ENCODE results near the gene TOP2A. TPM values are rescaled to one million over a fixed set of nuclear protein-coding genes. Genes with fewer than 3 reads are reported as not detected.

The TOP2A gene
- polyA plus RNA-seq, 1 of the 3 experiments (the other 2 are of a cell fraction) = 20.6 TPM

DNA sequence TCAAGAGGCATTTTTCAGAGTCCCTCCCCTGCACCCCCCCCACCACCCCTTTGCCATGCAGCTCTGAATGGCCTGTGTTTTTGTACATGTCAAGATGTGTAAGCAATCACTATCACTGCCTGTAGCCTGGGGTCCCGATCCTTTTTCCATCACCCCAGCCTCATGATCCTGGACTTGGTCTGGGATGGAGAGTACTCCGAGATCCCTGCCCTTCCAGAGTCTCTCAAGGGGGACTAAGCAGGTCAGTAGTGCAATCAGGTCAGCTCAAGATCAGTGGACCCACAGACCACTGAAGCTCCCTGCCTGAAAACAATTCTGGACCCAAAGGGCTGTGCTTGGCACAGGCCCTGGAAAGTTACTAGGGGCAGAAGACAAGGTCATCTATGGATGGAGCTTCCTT lies 45.7 kb downstream of the TOP2A start:
- no peak for DNase-seq
- ChIA-PET POLR2A (no interaction called here), CTCF (interaction anchor here (0.6 to 1.5 kb wide), 5 partner anchors 9 to 364 kb away, joined by 3 to 4 read pairs (median 3); no protein-coding TSS in a partner anchor)
- Histone ChIP-seq H3K27ac (ENCODE audit: low read depth in 2 of 2, low read length in 1 of 2) (no peak overlapping the region), H3K27me3 (ENCODE audit: insufficient read depth) (no peaks in the 10 kb centered on the region), H2AFZ (ENCODE audit: low read depth) (no peak overlapping the region), H4K20me1 (ENCODE audit: insufficient read depth) (no peaks in the 10 kb centered on the region), H3K4me2 (no peak overlapping the region), H3K9me3 (no peaks in the 10 kb centered on the region), H3K36me3 (replicated peaks in 1 of 2; ENCODE audit: control insufficient read depth in 1 of 2, insufficient read depth in 2 of 2, low read length in 1 of 2) (no peaks in the 10 kb centered on the region), H3K9me2 (no peaks in the 10 kb centered on the region), H3F3A (replicated peaks; ENCODE audit: insufficient read depth) (no peaks in the 10 kb centered on the region), H3K9ac (no peak overlapping the region), H3K4me3 (ENCODE audit: low read depth in 2 of 2, low read length in 1 of 2) (no peak overlapping the region), H3K79me2 (ENCODE audit: insufficient read depth) (no peaks in the 10 kb centered on the region), H3K4me1 (ENCODE audit: control insufficient read depth in 1 of 2, insufficient read depth in 2 of 2, low read depth in 1 of 2, low read length in 1 of 2) (no peaks in the 10 kb centered on the region)
- TF ChIP-seq CHD2 (IDR thresholded peaks at IDR 0.05; ENCODE audit: low read length, partially characterized antibody) = no peak
- TF ChIP-seq RCOR1 (IDR thresholded peaks at IDR 0.05; ENCODE audit: low read length) = no peak
- TF ChIP-seq, protein P1, sequence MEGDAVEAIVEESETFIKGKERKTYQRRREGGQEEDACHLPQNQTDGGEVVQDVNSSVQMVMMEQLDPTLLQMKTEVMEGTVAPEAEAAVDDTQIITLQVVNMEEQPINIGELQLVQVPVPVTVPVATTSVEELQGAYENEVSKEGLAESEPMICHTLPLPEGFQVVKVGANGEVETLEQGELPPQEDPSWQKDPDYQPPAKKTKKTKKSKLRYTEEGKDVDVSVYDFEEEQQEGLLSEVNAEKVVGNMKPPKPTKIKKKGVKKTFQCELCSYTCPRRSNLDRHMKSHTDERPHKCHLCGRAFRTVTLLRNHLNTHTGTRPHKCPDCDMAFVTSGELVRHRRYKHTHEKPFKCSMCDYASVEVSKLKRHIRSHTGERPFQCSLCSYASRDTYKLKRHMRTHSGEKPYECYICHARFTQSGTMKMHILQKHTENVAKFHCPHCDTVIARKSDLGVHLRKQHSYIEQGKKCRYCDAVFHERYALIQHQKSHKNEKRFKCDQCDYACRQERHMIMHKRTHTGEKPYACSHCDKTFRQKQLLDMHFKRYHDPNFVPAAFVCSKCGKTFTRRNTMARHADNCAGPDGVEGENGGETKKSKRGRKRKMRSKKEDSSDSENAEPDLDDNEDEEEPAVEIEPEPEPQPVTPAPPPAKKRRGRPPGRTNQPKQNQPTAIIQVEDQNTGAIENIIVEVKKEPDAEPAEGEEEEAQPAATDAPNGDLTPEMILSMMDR (IDR thresholded peaks at IDR 0.05) = no peak
- no peak for TF ChIP-seq RAD21 (IDR thresholded peaks at IDR 0.05; ENCODE audit: low read length)
- no peak for TF ChIP-seq SIN3A (IDR thresholded peaks at IDR 0.05; ENCODE audit: borderline replicate concordance, low read depth, low read length)
- no peak for TF ChIP-seq TCF12 (IDR thresholded peaks at IDR 0.05)
- TF ChIP-seq, protein P2, sequence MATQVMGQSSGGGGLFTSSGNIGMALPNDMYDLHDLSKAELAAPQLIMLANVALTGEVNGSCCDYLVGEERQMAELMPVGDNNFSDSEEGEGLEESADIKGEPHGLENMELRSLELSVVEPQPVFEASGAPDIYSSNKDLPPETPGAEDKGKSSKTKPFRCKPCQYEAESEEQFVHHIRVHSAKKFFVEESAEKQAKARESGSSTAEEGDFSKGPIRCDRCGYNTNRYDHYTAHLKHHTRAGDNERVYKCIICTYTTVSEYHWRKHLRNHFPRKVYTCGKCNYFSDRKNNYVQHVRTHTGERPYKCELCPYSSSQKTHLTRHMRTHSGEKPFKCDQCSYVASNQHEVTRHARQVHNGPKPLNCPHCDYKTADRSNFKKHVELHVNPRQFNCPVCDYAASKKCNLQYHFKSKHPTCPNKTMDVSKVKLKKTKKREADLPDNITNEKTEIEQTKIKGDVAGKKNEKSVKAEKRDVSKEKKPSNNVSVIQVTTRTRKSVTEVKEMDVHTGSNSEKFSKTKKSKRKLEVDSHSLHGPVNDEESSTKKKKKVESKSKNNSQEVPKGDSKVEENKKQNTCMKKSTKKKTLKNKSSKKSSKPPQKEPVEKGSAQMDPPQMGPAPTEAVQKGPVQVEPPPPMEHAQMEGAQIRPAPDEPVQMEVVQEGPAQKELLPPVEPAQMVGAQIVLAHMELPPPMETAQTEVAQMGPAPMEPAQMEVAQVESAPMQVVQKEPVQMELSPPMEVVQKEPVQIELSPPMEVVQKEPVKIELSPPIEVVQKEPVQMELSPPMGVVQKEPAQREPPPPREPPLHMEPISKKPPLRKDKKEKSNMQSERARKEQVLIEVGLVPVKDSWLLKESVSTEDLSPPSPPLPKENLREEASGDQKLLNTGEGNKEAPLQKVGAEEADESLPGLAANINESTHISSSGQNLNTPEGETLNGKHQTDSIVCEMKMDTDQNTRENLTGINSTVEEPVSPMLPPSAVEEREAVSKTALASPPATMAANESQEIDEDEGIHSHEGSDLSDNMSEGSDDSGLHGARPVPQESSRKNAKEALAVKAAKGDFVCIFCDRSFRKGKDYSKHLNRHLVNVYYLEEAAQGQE (IDR thresholded peaks at IDR 0.05; ENCODE audit: low read depth, low read length) = no peak
- TF ChIP-seq, protein P3, sequence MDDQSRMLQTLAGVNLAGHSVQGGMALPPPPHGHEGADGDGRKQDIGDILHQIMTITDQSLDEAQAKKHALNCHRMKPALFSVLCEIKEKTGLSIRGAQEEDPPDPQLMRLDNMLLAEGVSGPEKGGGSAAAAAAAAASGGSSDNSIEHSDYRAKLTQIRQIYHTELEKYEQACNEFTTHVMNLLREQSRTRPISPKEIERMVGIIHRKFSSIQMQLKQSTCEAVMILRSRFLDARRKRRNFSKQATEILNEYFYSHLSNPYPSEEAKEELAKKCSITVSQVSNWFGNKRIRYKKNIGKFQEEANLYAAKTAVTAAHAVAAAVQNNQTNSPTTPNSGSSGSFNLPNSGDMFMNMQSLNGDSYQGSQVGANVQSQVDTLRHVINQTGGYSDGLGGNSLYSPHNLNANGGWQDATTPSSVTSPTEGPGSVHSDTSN (IDR thresholded peaks at IDR 0.05) = no peak
- TF ChIP-seq EP300 (IDR thresholded peaks at IDR 0.05; ENCODE audit: borderline replicate concordance in 1 of 2, low read depth in 1 of 2, low read length in 1 of 2) = no peak
- TF ChIP-seq POLR2AphosphoS5 (IDR thresholded peaks at IDR 0.05; ENCODE audit: low read depth, low read length) = no peak
- TF ChIP-seq, protein P4, sequence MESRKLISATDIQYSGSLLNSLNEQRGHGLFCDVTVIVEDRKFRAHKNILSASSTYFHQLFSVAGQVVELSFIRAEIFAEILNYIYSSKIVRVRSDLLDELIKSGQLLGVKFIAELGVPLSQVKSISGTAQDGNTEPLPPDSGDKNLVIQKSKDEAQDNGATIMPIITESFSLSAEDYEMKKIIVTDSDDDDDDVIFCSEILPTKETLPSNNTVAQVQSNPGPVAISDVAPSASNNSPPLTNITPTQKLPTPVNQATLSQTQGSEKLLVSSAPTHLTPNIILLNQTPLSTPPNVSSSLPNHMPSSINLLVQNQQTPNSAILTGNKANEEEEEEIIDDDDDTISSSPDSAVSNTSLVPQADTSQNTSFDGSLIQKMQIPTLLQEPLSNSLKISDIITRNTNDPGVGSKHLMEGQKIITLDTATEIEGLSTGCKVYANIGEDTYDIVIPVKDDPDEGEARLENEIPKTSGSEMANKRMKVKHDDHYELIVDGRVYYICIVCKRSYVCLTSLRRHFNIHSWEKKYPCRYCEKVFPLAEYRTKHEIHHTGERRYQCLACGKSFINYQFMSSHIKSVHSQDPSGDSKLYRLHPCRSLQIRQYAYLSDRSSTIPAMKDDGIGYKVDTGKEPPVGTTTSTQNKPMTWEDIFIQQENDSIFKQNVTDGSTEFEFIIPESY (IDR thresholded peaks at IDR 0.05; ENCODE audit: borderline replicate concordance, low read depth) = no peak
- no peak for TF ChIP-seq YY1 (IDR thresholded peaks at IDR 0.05; ENCODE audit: low read depth)
- TF ChIP-seq FOSL2 (IDR thresholded peaks at IDR 0.05; ENCODE audit: borderline replicate concordance, low read depth) = no peak
- TF ChIP-seq TAF1 (IDR thresholded peaks at IDR 0.05; ENCODE audit: borderline replicate concordance, low read depth, low read length) = no peak
- TF ChIP-seq RFX5 (IDR thresholded peaks at IDR 0.05; ENCODE audit: low read length) = no peak
- no peak for TF ChIP-seq NRF1 (IDR thresholded peaks at IDR 0.05; ENCODE audit: low read depth, low read length)
- no peak for TF ChIP-seq GATA2 (CRISPR knock-in tag; IDR thresholded peaks at IDR 0.05)
- TF ChIP-seq ELF1 (IDR thresholded peaks at IDR 0.05) = no peak
- TF ChIP-seq, protein P5, sequence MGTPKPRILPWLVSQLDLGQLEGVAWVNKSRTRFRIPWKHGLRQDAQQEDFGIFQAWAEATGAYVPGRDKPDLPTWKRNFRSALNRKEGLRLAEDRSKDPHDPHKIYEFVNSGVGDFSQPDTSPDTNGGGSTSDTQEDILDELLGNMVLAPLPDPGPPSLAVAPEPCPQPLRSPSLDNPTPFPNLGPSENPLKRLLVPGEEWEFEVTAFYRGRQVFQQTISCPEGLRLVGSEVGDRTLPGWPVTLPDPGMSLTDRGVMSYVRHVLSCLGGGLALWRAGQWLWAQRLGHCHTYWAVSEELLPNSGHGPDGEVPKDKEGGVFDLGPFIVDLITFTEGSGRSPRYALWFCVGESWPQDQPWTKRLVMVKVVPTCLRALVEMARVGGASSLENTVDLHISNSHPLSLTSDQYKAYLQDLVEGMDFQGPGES (IDR thresholded peaks at IDR 0.05; ENCODE audit: low read depth, low read length) = no peak
- WGBS (ENCODE audit: low lambda C conversion rate) = 94% methylated on average over 2 of the region's 2 CpGs
